ENCODE data around the gene ENTREP3. TPM values are rescaled to one million over a fixed set of nuclear protein-coding genes. Genes with fewer than 3 reads are reported as not detected.

ENTREP3 gene
- total and polyA plus RNA-seq, 2 donors (not counting 3 experiments of a cell fraction or from before 2014, with no cell fraction given): 27.4 to 62.7 TPM

DNA sequence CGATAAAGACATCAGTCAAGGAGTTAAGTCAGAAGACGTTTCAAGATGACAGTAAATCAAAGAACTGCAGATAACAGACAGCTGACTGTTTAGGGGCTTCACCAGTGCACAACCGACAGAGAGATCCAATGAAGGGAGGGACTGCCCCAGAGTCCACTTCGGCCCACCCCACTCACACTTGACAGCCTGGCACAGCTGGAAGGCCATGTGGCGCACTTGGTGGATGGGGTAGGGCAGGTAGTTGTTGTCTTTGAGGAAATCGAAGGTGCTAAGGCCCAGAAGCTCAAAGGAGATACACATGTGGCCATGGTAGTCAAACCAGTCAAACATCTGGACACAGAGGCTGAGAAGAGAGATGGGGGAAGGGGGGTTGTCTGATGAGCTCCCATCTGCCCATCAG is 11.3 kb upstream of the ENTREP3 start:
- H2AFZ ChIP-seq (ENCODE audit: low read depth, low read length): no peak overlapping the region
- H3K4me3 ChIP-seq (replicated peaks in 1 of 3; ENCODE audit: insufficient read depth in 1 of 3, low read depth in 1 of 3, low read length in 3 of 3): no peak overlapping the region
- no TSS peak for BruUV-seq (replicated peaks)
- no peak overlapping the region for H3K4me2 ChIP-seq (ENCODE audit: insufficient read depth, low read length)
- intact Hi-C loops (cut with micrococcal nuclease): no loop called here
- peaks cover 29 to 48% of the 10 kb centered on the region in 2 experiments for H3K36me3 ChIP-seq (ENCODE audit: control insufficient read depth in 2 of 2, extremely low read depth in 1 of 2, insufficient read depth in 2 of 2, low read length in 2 of 2)
- FAIRE-seq (no peak), DNase-seq (ENCODE audit: low read depth, low spot score) (no peak)
- H3K9me1 ChIP-seq (replicated peaks; ENCODE audit: control insufficient read depth, extremely low read depth, insufficient read depth, low read length): no peaks in the 10 kb centered on the region
- peaks cover 15% of the 10 kb centered on the region for H3K79me2 ChIP-seq (ENCODE audit: control insufficient read depth, insufficient read depth, low read length)
- H3K4me1 ChIP-seq (ENCODE audit: control insufficient read depth, extremely low read depth, insufficient read depth, low read length): peaks cover 3% of the 10 kb centered on the region
- CTCF ChIA-PET: interaction anchor here (1.1 to 2.7 kb wide), 3 partner anchors 10 to 15 kb away, joined by 4 to 14 read pairs (median 5); no protein-coding TSS in a partner anchor
- H3K27ac ChIP-seq (ENCODE audit: insufficient read depth, low read depth, low read length): no peak overlapping the region
- no peaks in the 10 kb centered on the region for H3K27me3 ChIP-seq (ENCODE audit: control insufficient read depth in 2 of 2, insufficient read depth in 2 of 2, low read length in 2 of 2)
- TF ChIP-seq GATA2 (IDR thresholded peaks at IDR 0.05; ENCODE audit: insufficient read depth, insufficient read length, low read depth, low read length) (no peak), POLR2A (IDR thresholded peaks at IDR 0.05; ENCODE audit: low read depth, low read length) (no peak), EZH2 (IDR thresholded peaks at IDR 0.05; ENCODE audit: borderline replicate concordance, low read depth, low read length, severe bottlenecking) (no peak), JUN (IDR thresholded peaks at IDR 0.05; ENCODE audit: borderline replicate concordance, insufficient read depth, insufficient read length, low read depth) (no peak), MYC (IDR thresholded peaks at IDR 0.05; ENCODE audit: low read depth, low read length) (no peak), POLR2AphosphoS5 (IDR thresholded peaks at IDR 0.05; ENCODE audit: insufficient read depth, low read depth, low read length) (no peak), FOS (IDR thresholded peaks at IDR 0.05; ENCODE audit: borderline replicate concordance, insufficient read depth, low read length) (no peak)
- TF ChIP-seq, protein P1, sequence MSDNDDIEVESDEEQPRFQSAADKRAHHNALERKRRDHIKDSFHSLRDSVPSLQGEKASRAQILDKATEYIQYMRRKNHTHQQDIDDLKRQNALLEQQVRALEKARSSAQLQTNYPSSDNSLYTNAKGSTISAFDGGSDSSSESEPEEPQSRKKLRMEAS (IDR thresholded peaks at IDR 0.05; ENCODE audit: insufficient read depth, insufficient read length): no peak
- TF ChIP-seq, protein P2, sequence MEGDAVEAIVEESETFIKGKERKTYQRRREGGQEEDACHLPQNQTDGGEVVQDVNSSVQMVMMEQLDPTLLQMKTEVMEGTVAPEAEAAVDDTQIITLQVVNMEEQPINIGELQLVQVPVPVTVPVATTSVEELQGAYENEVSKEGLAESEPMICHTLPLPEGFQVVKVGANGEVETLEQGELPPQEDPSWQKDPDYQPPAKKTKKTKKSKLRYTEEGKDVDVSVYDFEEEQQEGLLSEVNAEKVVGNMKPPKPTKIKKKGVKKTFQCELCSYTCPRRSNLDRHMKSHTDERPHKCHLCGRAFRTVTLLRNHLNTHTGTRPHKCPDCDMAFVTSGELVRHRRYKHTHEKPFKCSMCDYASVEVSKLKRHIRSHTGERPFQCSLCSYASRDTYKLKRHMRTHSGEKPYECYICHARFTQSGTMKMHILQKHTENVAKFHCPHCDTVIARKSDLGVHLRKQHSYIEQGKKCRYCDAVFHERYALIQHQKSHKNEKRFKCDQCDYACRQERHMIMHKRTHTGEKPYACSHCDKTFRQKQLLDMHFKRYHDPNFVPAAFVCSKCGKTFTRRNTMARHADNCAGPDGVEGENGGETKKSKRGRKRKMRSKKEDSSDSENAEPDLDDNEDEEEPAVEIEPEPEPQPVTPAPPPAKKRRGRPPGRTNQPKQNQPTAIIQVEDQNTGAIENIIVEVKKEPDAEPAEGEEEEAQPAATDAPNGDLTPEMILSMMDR (IDR thresholded peaks at IDR 0.05; ENCODE audit: extremely low read depth in 1 of 2, insufficient read depth in 1 of 2, low read depth in 1 of 2, low read length in 2 of 2): no peak
- dilution Hi-C loops (cut with MboI; ENCODE audit: extremely low pct_ligation_motif_present, low sequenced_read_pairs): no loop called here
- H4K20me1 ChIP-seq (replicated peaks; ENCODE audit: control insufficient read depth, extremely low read depth, insufficient read depth, low read length): no peaks in the 10 kb centered on the region
- POLR2A ChIA-PET: no interaction called here
- H3K9me3 ChIP-seq (replicated peaks; ENCODE audit: control insufficient read depth, insufficient read depth, low read length): no peaks in the 10 kb centered on the region
- H3K9ac ChIP-seq (replicated peaks; ENCODE audit: extremely low read depth, insufficient read depth, low read length): no peak overlapping the region

Data from endothelial cell of umbilical vein (primary cell).